K562 (cell line): ENCODE measurements around the gene CRNKL1.

ENCODE experiments used
- ELF1 ChIP-seq: fragments of 200-800 bp; sonication (Bioruptor generic); IDR thresholded peaks from 2 replicates; pipeline ENCODE4 v1.6.1; 2016; ENCODE audit warnings: missing genetic modification characterization, missing compliant biosample characterization
- PHTF2 ChIP-seq: fragments of 250-450 bp; sonication (Bioruptor Pico); IDR thresholded peaks from 2 replicates; pipeline ENCODE4 v1.5.0; 2021; ENCODE audit warnings: mild to moderate bottlenecking
- TF ChIP-seq, protein P1 (sequence below): sonication (generic); formaldehyde crosslinking; IDR thresholded peaks from 2 replicates; pipeline ENCODE4 v1.8.0; 2022; ENCODE audit warnings: missing genetic modification reagents, mild to moderate bottlenecking, moderate library complexity, borderline replicate concordance

DNA sequence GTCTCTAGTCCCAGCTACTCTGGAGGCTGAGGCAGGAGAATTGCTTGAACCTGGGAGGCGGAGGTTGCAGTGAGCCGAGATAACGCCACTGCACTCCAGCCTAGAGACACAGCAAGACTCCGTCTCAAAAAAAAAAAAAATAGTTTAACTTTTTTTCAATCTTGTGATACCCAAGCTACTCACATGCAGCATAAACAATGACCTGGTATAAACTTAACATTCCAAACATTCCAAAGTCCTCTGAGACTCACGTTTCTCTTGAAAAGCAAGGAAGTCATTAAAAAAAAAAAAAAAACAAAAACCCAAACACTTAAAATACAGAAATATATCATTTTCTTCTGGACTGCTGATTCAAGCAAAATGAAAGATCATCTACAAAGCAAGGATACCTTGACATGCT, 14.3 kb downstream of the CRNKL1 start:
- TF ChIP-seq PHTF2 (CRISPR knock-in tag) (no peak), ELF1 (tag) (no peak)
- TF ChIP-seq, protein P1, sequence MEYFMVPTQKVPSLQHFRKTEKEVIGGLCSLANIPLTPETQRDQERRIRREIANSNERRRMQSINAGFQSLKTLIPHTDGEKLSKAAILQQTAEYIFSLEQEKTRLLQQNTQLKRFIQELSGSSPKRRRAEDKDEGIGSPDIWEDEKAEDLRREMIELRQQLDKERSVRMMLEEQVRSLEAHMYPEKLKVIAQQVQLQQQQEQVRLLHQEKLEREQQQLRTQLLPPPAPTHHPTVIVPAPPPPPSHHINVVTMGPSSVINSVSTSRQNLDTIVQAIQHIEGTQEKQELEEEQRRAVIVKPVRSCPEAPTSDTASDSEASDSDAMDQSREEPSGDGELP (CRISPR knock-in tag), result no peak
